Measurements from ENCODE around the gene ME3. TPM values are rescaled to one million over a fixed set of nuclear protein-coding genes. Genes with fewer than 3 reads are reported as not detected.
"Not testable (repeated sequence)": the region's sequence is repeated elsewhere in the genome, so short reads cannot be mapped to it uniquely, and the experiment has no call there.

ME3 gene
- total RNA-seq, 1 donor from 2014 or later, result 4.1 TPM

DNA sequence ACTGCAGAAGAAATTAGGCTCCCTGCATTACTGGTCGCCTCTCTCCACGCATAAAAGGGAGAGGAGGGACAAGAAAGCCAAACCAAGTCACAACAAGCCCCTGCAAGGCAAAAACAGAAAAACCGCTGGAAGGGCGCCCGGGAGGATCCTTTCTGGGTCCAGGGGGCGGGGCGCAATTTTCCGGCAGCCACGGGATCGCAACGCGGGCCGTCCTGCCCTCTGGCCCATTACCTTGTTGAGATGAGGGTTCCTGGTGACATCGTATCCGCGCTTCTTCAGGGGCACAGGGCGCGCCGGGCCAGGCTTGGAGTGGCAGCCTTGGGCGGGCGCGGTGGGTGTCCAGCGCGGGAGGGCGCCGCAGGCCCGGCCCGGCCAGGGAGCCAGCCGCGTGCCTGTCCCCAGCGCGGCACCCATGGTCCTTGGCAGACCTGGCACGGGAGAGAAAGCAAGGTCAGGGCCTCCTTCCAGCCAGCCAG, 847 bp downstream of the ME3 start:
- intact Hi-C loops (cut with micrococcal nuclease), result no loop called here
- H3K4me1 Mint-ChIP-seq (ENCODE audit: low read depth), result peaks cover 6% of the 10 kb centered on the region
- no peak for DNase-seq (ENCODE audit: low spot score)
- peaks cover 41% of the 10 kb centered on the region for H3K27me3 Mint-ChIP-seq (ENCODE audit: low read depth)
- no peak overlapping the region for H3K27ac Mint-ChIP-seq
- no peaks in the 10 kb centered on the region for H3K36me3 Mint-ChIP-seq (ENCODE audit: low read depth)
- H3K4me3 Mint-ChIP-seq (ENCODE audit: low read depth), result peak overlapping the region; percentile 66
- H3K9me3 Mint-ChIP-seq, result no peaks in the 10 kb centered on the region

DNA sequence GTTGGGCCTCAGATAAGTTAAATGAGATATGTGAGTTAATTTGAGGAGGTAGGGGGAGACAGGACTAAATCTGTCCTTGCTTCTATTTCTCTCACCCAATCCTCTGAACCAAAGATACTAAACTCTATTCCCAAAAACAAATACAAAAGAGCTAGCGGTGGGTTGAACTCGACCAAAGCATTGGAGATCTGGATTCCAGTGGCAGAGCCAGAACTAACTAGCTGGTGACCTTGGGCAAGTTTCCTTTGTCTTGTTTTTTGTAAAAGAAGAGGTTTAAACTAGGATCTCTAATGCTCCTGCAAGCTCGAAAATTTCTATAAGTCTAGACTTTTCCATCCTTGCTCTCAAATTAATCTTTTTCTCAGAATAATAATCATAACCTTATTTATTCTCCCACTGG, 1.5 kb downstream of the ME3 start:
- Mint-ChIP-seq H3K4me1 (ENCODE audit: low read depth) (peaks cover 6% of the 10 kb centered on the region), H3K36me3 (ENCODE audit: low read depth) (no peaks in the 10 kb centered on the region), H3K4me3 (ENCODE audit: low read depth) (peak overlapping the region; percentile 66), H3K9me3 (no peaks in the 10 kb centered on the region), H3K27ac (no peak overlapping the region), H3K27me3 (ENCODE audit: low read depth) (peaks cover 41% of the 10 kb centered on the region)
- intact Hi-C loops (cut with micrococcal nuclease), result no loop called here
- no peak for DNase-seq (ENCODE audit: low spot score)

DNA sequence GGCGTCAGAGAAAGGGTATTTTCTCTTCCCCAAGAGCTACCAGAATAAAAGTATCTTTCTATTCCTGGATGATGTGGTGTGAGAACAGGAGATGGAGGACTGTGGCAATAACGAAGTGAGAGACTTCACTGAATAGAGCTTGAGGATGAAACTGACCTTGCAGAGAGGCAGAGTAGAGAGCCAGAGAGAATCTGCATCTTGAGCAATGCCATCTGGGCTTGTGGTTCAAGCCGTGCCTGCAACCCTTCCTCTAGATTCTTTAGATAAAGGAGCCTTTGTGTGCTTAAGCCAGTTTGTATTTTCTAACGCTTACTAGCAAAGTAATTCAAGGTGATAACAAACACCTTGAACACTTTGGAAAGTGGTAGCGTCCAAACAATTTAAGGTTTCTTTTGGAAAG, 2.2 kb downstream of the ME3 start:
- intact Hi-C loops (cut with micrococcal nuclease), result no loop called here
- H3K27ac Mint-ChIP-seq, result no peak overlapping the region
- H3K27me3 Mint-ChIP-seq (ENCODE audit: low read depth), result peaks cover 43% of the 10 kb centered on the region
- no peaks in the 10 kb centered on the region for H3K9me3 Mint-ChIP-seq
- no peak overlapping the region for H3K4me3 Mint-ChIP-seq (ENCODE audit: low read depth)
- H3K4me1 Mint-ChIP-seq (ENCODE audit: low read depth), result peaks cover 6% of the 10 kb centered on the region
- no peak for DNase-seq (ENCODE audit: low spot score)
- H3K36me3 Mint-ChIP-seq (ENCODE audit: low read depth), result no peaks in the 10 kb centered on the region

DNA sequence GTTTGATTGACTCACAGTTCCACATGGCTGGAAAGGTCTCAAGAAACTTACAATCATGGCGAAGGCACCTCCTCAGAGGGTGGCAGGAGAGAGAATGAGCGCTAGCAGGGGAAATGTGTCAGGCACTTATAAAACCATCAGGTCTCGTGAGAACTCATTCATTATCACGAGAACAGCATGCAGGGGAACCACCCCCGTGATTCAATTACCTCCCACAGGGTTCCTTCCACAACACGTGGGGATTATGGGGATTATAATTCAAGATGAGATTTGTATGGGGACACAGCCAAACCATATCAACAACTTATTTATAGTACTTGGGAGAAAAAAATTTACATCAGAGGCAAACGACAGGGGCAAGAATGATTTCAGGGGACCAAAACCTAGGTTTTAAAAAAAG, 3.0 kb downstream of the ME3 start:
- no peak overlapping the region for H3K4me3 Mint-ChIP-seq (ENCODE audit: low read depth)
- no peak for DNase-seq (ENCODE audit: low spot score)
- H3K27ac Mint-ChIP-seq, result no peak overlapping the region
- peaks cover 6% of the 10 kb centered on the region for H3K4me1 Mint-ChIP-seq (ENCODE audit: low read depth)
- no peaks in the 10 kb centered on the region for H3K9me3 Mint-ChIP-seq
- intact Hi-C loops (cut with micrococcal nuclease), result no loop called here
- peaks cover 45% of the 10 kb centered on the region for H3K27me3 Mint-ChIP-seq (ENCODE audit: low read depth)
- no peaks in the 10 kb centered on the region for H3K36me3 Mint-ChIP-seq (ENCODE audit: low read depth)

DNA sequence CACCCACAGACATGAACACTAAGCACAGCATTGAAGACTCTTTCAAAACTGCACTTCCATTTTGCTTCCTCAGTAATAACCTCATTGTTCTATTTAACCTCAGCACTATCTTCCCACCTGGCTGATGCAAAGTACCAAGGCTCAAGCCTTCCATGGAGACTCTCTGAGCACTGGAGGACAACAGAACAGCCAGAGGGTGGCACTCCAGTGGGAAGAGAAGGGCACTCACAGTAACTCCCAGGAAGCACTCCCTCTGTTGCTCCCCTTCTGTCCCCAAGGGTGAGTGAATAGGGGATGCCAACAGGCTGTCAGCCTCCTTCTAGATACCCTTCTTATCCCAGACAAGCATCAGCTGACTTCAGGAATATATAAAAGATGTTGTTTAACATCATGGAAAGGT, 3.5 kb downstream of the ME3 start:
- Mint-ChIP-seq H3K4me1 (ENCODE audit: low read depth) (peaks cover 6% of the 10 kb centered on the region), H3K9me3 (no peaks in the 10 kb centered on the region), H3K36me3 (ENCODE audit: low read depth) (no peaks in the 10 kb centered on the region), H3K27ac (no peak overlapping the region), H3K4me3 (ENCODE audit: low read depth) (no peak overlapping the region), H3K27me3 (ENCODE audit: low read depth) (peaks cover 45% of the 10 kb centered on the region)
- DNase-seq (ENCODE audit: low spot score), result no peak
- intact Hi-C loops (cut with micrococcal nuclease), result no loop called here

DNA sequence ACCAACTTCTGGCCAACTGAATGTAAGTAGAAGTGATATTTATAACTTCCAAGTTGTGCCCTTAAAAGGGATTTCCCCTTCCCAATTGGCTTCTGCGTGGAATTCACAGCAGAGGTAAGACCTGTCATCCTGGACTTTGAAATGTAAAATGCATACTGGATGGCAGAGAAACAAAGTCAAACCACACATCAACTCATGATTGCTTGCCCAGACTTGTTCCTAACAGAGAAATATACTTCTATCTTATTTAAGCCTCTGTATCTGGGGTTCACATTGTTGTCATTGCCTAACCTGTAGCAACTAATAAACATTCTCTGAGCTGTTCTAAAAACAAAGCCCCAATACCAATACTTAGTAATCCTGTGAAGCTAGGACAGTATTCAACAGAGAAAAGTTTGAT, 6.2 kb downstream of the ME3 start:
- Mint-ChIP-seq H3K4me3 (ENCODE audit: low read depth) (no peak overlapping the region), H3K27me3 (ENCODE audit: low read depth) (peaks cover 39% of the 10 kb centered on the region), H3K4me1 (ENCODE audit: low read depth) (peaks cover 1% of the 10 kb centered on the region), H3K27ac (no peak overlapping the region), H3K9me3 (no peaks in the 10 kb centered on the region), H3K36me3 (ENCODE audit: low read depth) (no peaks in the 10 kb centered on the region)
- intact Hi-C loops (cut with micrococcal nuclease), result no loop called here
- no peak for DNase-seq (ENCODE audit: low spot score)

DNA sequence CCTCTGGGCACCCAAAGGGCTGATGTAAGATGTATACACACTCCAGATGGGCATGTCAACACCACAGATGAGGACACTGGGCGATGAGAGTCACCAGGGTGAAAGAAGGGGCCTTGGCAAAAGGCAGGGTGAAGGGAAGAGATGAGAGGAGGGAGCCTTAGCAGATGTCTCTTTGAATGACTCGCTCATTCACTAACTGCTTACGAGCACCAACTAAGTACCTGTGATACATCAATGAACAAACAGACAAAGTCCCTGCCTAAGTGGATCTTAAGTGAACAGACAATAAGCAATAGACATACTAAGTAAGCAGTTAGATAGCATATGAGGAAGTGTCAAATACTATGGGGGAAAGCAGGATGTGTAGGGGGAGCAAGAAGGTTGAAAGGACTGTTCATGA, 7.5 kb downstream of the ME3 start:
- H3K36me3 Mint-ChIP-seq (ENCODE audit: low read depth), result no peaks in the 10 kb centered on the region
- intact Hi-C loops (cut with micrococcal nuclease), result no loop called here
- no peak overlapping the region for H3K4me3 Mint-ChIP-seq (ENCODE audit: low read depth)
- H3K27ac Mint-ChIP-seq, result no peak overlapping the region
- H3K4me1 Mint-ChIP-seq (ENCODE audit: low read depth), result no peaks in the 10 kb centered on the region
- no peaks in the 10 kb centered on the region for H3K9me3 Mint-ChIP-seq
- peaks cover 29% of the 10 kb centered on the region for H3K27me3 Mint-ChIP-seq (ENCODE audit: low read depth)
- no peak for DNase-seq (ENCODE audit: low spot score)

DNA sequence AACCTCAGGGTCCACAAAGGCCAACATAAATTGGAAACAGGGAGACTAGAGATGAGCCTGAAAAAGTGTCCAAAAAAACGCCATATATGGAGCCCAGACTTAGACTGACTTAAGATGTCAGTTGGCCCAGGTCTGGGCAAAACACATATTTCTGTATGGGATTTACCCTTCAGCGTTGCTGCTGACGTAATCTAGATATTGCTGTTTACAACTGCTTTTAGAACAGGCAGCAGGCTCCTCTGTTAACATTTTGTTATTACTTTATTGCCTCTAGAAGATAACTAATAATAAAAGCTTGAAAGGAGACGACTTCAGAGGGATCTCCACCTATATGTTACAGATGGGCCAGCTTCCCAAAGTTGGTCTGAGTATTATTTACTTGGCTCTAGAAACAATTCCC, 8.7 kb downstream of the ME3 start:
- H3K27ac Mint-ChIP-seq, result no peak overlapping the region
- no peaks in the 10 kb centered on the region for H3K4me1 Mint-ChIP-seq (ENCODE audit: low read depth)
- H3K9me3 Mint-ChIP-seq, result no peaks in the 10 kb centered on the region
- no peak overlapping the region for H3K4me3 Mint-ChIP-seq (ENCODE audit: low read depth)
- H3K27me3 Mint-ChIP-seq (ENCODE audit: low read depth), result peaks cover 17% of the 10 kb centered on the region
- intact Hi-C loops (cut with micrococcal nuclease), result no loop called here
- no peaks in the 10 kb centered on the region for H3K36me3 Mint-ChIP-seq (ENCODE audit: low read depth)
- DNase-seq (ENCODE audit: low spot score), result no peak

DNA sequence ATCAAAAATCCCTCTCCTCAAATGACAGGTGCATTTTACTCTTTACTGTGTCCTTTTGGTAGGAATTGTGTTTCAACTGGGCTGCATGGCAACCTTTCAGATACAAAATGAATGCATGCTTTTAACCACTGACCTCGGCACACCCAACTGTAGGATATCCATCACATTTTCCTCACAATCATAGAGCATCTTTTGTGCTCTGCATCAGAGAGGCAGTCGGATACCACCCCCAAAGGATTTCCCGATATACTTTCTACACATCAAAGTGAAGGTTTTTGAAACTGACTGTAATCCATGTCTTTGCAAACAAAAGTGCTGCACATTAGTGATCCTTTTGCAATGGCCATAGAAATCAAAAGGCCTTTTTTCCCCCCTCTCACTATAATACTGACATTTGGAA, 9.1 kb downstream of the ME3 start:
- Mint-ChIP-seq H3K27me3 (ENCODE audit: low read depth) (peaks cover 15% of the 10 kb centered on the region), H3K27ac (no peak overlapping the region), H3K9me3 (no peaks in the 10 kb centered on the region), H3K4me1 (ENCODE audit: low read depth) (no peaks in the 10 kb centered on the region), H3K4me3 (ENCODE audit: low read depth) (no peak overlapping the region), H3K36me3 (ENCODE audit: low read depth) (no peaks in the 10 kb centered on the region)
- intact Hi-C loops (cut with micrococcal nuclease), result no loop called here
- no peak for DNase-seq (ENCODE audit: low spot score)

DNA sequence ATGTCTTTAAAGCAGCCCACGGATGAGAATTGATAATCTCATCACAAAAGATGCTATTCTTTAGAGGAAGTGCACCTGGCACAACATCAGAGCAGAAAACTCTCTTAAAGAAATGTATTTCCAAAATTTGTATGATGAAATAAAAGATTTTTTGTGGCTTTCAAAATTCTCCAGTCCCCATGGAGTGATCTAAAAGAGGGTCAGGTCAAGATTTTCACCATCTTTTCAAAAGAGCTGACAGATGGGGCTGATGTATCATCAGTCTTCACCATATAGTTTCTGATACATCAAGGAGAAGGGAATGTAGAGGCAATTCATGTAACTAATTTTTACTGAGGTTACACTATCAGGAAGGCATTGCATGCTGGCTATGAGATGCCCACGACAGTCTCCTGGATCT, 11.7 kb downstream of the ME3 start:
- H3K27ac Mint-ChIP-seq, result no peak overlapping the region
- no peaks in the 10 kb centered on the region for H3K9me3 Mint-ChIP-seq
- peaks cover 6% of the 10 kb centered on the region for H3K27me3 Mint-ChIP-seq (ENCODE audit: low read depth)
- H3K36me3 Mint-ChIP-seq (ENCODE audit: low read depth), result no peaks in the 10 kb centered on the region
- intact Hi-C loops (cut with micrococcal nuclease), result no loop called here
- H3K4me3 Mint-ChIP-seq (ENCODE audit: low read depth), result no peak overlapping the region
- no peak for DNase-seq (ENCODE audit: low spot score)
- H3K4me1 Mint-ChIP-seq (ENCODE audit: low read depth), result no peaks in the 10 kb centered on the region

DNA sequence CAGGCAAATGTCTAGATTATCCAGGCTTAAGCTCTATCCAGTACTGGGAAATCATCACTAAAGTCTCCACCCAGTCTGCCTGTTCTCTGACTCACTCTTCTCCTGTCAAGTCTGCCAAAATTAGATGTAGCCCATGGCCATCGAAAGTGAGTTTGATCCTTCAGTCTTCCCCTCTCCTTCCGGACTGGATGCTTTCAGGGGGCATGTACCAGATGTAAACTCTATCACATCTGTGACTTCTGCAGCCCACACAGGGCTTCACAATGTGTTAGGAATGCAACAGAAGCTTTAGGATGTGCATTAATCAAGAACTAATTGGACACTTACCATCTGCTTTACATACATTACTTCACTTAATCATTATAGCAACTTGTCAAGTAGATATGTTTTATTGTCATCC, 12.3 kb downstream of the ME3 start:
- no peak for DNase-seq (ENCODE audit: low spot score)
- intact Hi-C loops (cut with micrococcal nuclease), result no loop called here
- H3K4me1 Mint-ChIP-seq (ENCODE audit: low read depth), result no peaks in the 10 kb centered on the region
- no peaks in the 10 kb centered on the region for H3K36me3 Mint-ChIP-seq (ENCODE audit: low read depth)
- no peak overlapping the region for H3K27ac Mint-ChIP-seq
- H3K4me3 Mint-ChIP-seq (ENCODE audit: low read depth), result no peak overlapping the region
- H3K9me3 Mint-ChIP-seq, result no peaks in the 10 kb centered on the region
- peaks cover 3% of the 10 kb centered on the region for H3K27me3 Mint-ChIP-seq (ENCODE audit: low read depth)

DNA sequence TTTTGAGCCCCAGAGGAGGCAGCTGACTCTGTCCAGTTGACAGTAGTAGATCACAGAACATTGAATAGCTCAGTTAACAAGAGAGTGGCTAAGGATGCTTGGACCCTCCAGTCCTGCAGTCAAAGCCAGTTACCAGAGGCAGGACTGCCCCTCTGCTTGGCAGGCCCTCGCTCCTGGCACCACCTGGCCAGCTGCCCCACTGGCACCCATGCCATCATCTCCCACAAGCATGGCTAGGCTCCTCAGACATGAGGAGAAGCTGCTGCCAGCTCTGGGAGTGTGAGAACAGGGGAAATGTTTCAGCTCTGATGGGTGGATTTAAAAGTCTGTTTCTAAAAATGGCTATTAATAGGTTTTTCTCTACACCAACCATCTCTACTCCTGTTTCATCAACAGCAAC, 13.9 kb downstream of the ME3 start:
- peaks cover 1% of the 10 kb centered on the region for H3K27me3 Mint-ChIP-seq (ENCODE audit: low read depth)
- H3K4me1 Mint-ChIP-seq (ENCODE audit: low read depth), result no peaks in the 10 kb centered on the region
- DNase-seq (ENCODE audit: low spot score), result no peak
- H3K27ac Mint-ChIP-seq, result no peak overlapping the region
- no peak overlapping the region for H3K4me3 Mint-ChIP-seq (ENCODE audit: low read depth)
- H3K36me3 Mint-ChIP-seq (ENCODE audit: low read depth), result no peaks in the 10 kb centered on the region
- intact Hi-C loops (cut with micrococcal nuclease), result no loop called here
- no peaks in the 10 kb centered on the region for H3K9me3 Mint-ChIP-seq

DNA sequence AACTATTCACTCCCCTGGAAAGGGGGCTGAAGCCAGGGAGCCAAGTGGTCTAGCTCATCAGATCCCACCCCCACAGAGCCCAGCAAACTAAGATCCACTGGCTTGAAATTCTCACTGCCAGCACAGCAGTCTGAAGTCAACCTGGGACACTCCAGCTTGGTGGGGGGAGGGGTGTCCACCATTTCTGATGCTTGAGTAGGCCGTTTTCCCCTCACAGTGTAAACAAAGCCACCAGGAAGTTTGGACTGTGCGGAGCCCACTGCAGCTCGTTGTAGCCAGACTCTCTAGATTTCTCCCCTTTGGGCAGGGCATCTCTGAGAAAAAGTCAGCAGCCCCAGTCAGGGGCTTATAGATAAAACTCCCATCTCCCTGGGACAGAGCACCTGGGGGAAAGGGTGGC, 27.2 kb downstream of the ME3 start:
- H3K4me1 Mint-ChIP-seq (ENCODE audit: low read depth); intact Hi-C loops (cut with micrococcal nuclease); H3K36me3 Mint-ChIP-seq (ENCODE audit: low read depth): not testable (repeated sequence)

DNA sequence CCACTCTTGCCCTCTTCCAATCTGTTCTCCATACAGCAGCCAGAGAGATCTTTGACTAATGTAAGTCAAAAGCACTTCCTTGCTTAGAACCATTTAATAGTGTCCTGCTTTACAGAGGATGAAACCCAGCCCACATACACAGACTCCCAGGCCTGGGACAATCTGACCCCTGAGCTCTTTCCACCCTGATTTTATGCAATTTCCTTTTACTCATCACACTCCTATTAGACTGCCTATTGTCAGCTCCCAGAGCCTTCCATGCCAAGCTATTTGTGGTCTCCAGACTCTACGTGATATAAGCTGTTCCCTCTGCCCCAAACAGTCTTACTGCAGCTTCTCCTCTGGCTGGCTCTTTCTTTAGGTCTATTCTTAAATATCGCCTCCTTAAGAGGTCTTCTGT, 28.1 kb downstream of the ME3 start:
- peaks cover 24% of the 10 kb centered on the region for H3K27me3 Mint-ChIP-seq (ENCODE audit: low read depth)
- intact Hi-C loops (cut with micrococcal nuclease), result no loop called here

More for the DNA sequence above, 27.2 kb downstream of the ME3 start:
- not testable (repeated sequence) for H3K27ac Mint-ChIP-seq; DNase-seq (ENCODE audit: low spot score); H3K4me3 Mint-ChIP-seq (ENCODE audit: low read depth)
- Mint-ChIP-seq H3K27me3 (ENCODE audit: low read depth) (peaks cover 24% of the 10 kb centered on the region), H3K9me3 (peaks cover 12% of the 10 kb centered on the region)

More for the DNA sequence above, 28.1 kb downstream of the ME3 start:
- Mint-ChIP-seq H3K9me3 (peaks cover 12% of the 10 kb centered on the region), H3K27ac (no peak overlapping the region), H3K36me3 (ENCODE audit: low read depth) (no peaks in the 10 kb centered on the region), H3K4me1 (ENCODE audit: low read depth) (peaks cover 2% of the 10 kb centered on the region), H3K4me3 (ENCODE audit: low read depth) (no peak overlapping the region)
- no peak for DNase-seq (ENCODE audit: low spot score)
